GM21381 (cell line): ENCODE results near the gene ABI3BP.
"Not testable (repeated sequence)": the region's sequence is repeated elsewhere in the genome, so short reads cannot be mapped to it uniquely, and the experiment has no call there.

Experiments
- ATAC-seq: cut with Tn5 transposase; IDR thresholded peaks from one replicate; pipeline ENCODE4 v1.9.1; 2021; ENCODE audit warnings: mild to moderate bottlenecking, moderate library complexity; ENCODE audit not compliant: unreplicated experiment

Gene ABI3BP

GRCh38 chr3:100993309-100993708 is at the start of gene ABI3BP:
TSS of gene ABI3BP (minus strand) at chr3:100993421. CDS start at chr3:100993384, 37 bp downstream.
- ATAC-seq = no peak

- no peak for ATAC-seq
These were observed 46.1 kb upstream of the ABI3BP start for GRCh38 chr3:101039285-101039684.

- no peak for ATAC-seq
These were observed 45.7 kb upstream of the ABI3BP start for GRCh38 chr3:101038880-101039279.

- ATAC-seq = no peak
These were observed 45.2 kb upstream of the ABI3BP start for GRCh38 chr3:101038393-101038792.

GRCh38 chr3:101037613-101038012 is 44.4 kb upstream of the ABI3BP start:
- no peak for ATAC-seq

- no peak for ATAC-seq
These were observed 43.5 kb upstream of the ABI3BP start for GRCh38 chr3:101036676-101037075.

- ATAC-seq = no peak
These were observed 43.0 kb upstream of the ABI3BP start for GRCh38 chr3:101036213-101036618.

GRCh38 chr3:101027286-101027685 is 34.1 kb upstream of the ABI3BP start:
- ATAC-seq = no peak

- no peak for ATAC-seq
These were observed 33.7 kb upstream of the ABI3BP start for GRCh38 chr3:101026881-101027280.

GRCh38 chr3:101026244-101026643 is 33.0 kb upstream of the ABI3BP start:
- no peak for ATAC-seq

- ATAC-seq = no peak
These were observed 27.3 kb upstream of the ABI3BP start for GRCh38 chr3:101020351-101021015.

GRCh38 chr3:101017017-101017416 is 23.8 kb upstream of the ABI3BP start:
- ATAC-seq = no peak

- ATAC-seq = not testable (repeated sequence)
These were observed 19.1 kb upstream of the ABI3BP start for GRCh38 chr3:101012312-101012711.

GRCh38 chr3:101011136-101011535 is 17.9 kb upstream of the ABI3BP start:
- ATAC-seq = no peak

GRCh38 chr3:101010296-101010695 is 17.1 kb upstream of the ABI3BP start:
- ATAC-seq = no peak

GRCh38 chr3:101009386-101009785 is 16.2 kb upstream of the ABI3BP start:
- no peak for ATAC-seq

- no peak for ATAC-seq
These were observed 5.9 kb upstream of the ABI3BP start for GRCh38 chr3:100999160-100999559.

- no peak for ATAC-seq
These were observed 1.6 kb upstream of the ABI3BP start for GRCh38 chr3:100994809-100995208.

GRCh38 chr3:100994187-100994586 is 966 bp upstream of the ABI3BP start:
- no peak for ATAC-seq

GRCh38 chr3:100992231-100993012 is 799 bp downstream of the ABI3BP start:
- no peak for ATAC-seq

- no peak for ATAC-seq
These were observed 5.1 kb downstream of the ABI3BP start for GRCh38 chr3:100988080-100988479.

- ATAC-seq = no peak
These were observed 8.9 kb downstream of the ABI3BP start for GRCh38 chr3:100984308-100984707.
